GM18519 (cell line): Measurements from ENCODE around the gene LYPD4.
"Not testable (repeated sequence)": the region's sequence is repeated elsewhere in the genome, so short reads cannot be mapped to it uniquely, and the experiment has no call there.

ENCODE experiments used
- ATAC-seq: cut with Tn5 transposase; IDR thresholded peaks from one replicate; pipeline ENCODE4 v1.9.1; 2021; ENCODE audit warnings: mild to moderate bottlenecking, moderate library complexity; ENCODE audit not compliant: unreplicated experiment, low FRiP score

Gene LYPD4

GRCh38 chr19:41875973-41876372, 31.5 kb upstream of the LYPD4 start:
- ATAC-seq = not testable (repeated sequence)

- ATAC-seq = no peak
Measured at GRCh38 chr19:41872775-41873647, 28.5 kb upstream of the LYPD4 start.

- ATAC-seq = no peak
Measured at GRCh38 chr19:41872384-41872774, 27.9 kb upstream of the LYPD4 start.

GRCh38 chr19:41871573-41872383, 27.3 kb upstream of the LYPD4 start:
- ATAC-seq = no peak

- no peak for ATAC-seq
Measured at GRCh38 chr19:41870401-41870873, 26.0 kb upstream of the LYPD4 start.

GRCh38 chr19:41869374-41869955, 25.0 kb upstream of the LYPD4 start:
- ATAC-seq = no peak

GRCh38 chr19:41868989-41869300, 24.5 kb upstream of the LYPD4 start:
- ATAC-seq = no peak

- no peak for ATAC-seq
Measured at GRCh38 chr19:41868120-41868988, 23.9 kb upstream of the LYPD4 start.

GRCh38 chr19:41866284-41866683, 21.8 kb upstream of the LYPD4 start:
- no peak for ATAC-seq

- ATAC-seq = no peak
Measured at GRCh38 chr19:41864374-41864773, 19.9 kb upstream of the LYPD4 start.

GRCh38 chr19:41863209-41863931, 18.9 kb upstream of the LYPD4 start:
- no peak for ATAC-seq

GRCh38 chr19:41862445-41862986, 18.0 kb upstream of the LYPD4 start:
- ATAC-seq = no peak

GRCh38 chr19:41861846-41862245, 17.4 kb upstream of the LYPD4 start:
- no peak for ATAC-seq

- ATAC-seq = no peak
Measured at GRCh38 chr19:41861116-41861768, 16.8 kb upstream of the LYPD4 start.

GRCh38 chr19:41860419-41861115, 16.1 kb upstream of the LYPD4 start:
- no peak for ATAC-seq

- ATAC-seq = peak; percentile 64
Measured at GRCh38 chr19:41859618-41860418, 15.3 kb upstream of the LYPD4 start, which contains the start of gene RPS19. Gene RPS19 (plus strand): TSS chr19:41860255. CDS start chr19:41860775, 520 bp downstream.

GRCh38 chr19:41859213-41859617, 14.7 kb upstream of the LYPD4 start:
- no peak for ATAC-seq
